ENCODE data around the gene PALLD. TPM values are rescaled to one million over a fixed set of nuclear protein-coding genes. Genes with fewer than 3 reads are reported as not detected.

The PALLD gene
- total and polyA plus RNA-seq, 2 experiments from 2014 or later: 17.9 to 30.5 TPM

DNA sequence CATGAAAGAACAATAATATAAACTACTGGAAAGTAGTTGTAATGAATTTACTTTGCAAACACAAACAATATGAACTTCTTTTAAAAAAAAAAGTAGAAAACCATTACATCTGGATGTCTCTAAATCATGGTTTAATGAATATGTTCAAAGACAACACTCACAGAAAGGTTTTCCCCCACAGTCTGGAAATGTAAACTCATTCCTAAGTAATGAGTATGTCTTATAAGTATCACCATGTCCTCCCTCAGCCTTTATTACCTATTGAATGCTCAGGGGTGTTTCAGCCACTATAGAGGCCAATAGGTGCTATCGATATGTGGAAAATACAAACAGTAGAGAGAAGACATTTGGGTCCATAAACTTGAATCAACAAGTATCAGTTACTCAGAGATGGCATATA, 186.7 kb downstream of the PALLD start:
- Histone ChIP-seq H3K4me2 (ENCODE audit: unreplicated experiment) (no peak overlapping the region), H3F3A (ENCODE audit: insufficient read depth) (no peaks in the 10 kb centered on the region), H3K27me3 (replicated peaks; ENCODE audit: insufficient read depth) (no peaks in the 10 kb centered on the region), H2AFZ (no peak overlapping the region), H3K4me1 (ENCODE audit: insufficient read depth) (no peaks in the 10 kb centered on the region; the same call in 1 of the 2 replicates), H3K27ac (no peak overlapping the region), H3K79me2 (ENCODE audit: insufficient read depth) (no peaks in the 10 kb centered on the region), H4K20me1 (ENCODE audit: insufficient read depth) (no peaks in the 10 kb centered on the region), H3K4me3 (no peak overlapping the region), H3K9me3 (ENCODE audit: low read depth) (no peaks in the 10 kb centered on the region), H3K9me2 (ENCODE audit: insufficient read depth) (no peaks in the 10 kb centered on the region), H3K9ac (no peak overlapping the region), H3K36me3 (ENCODE audit: low read depth) (no peaks in the 10 kb centered on the region)
- 98 to 100% methylated on average over 1 of the region's 1 CpG for WGBS, 2 experiments (ENCODE audit: low coverage in 1 of 2, low lambda C conversion rate in 2 of 2, missing lambda C conversion rate in 2 of 2)
- TF ChIP-seq EZH2phosphoT487 (IDR thresholded peaks at IDR 0.05; ENCODE audit: insufficient read depth, low read depth) (no peak), EZH2 (IDR thresholded peaks at IDR 0.05; ENCODE audit: insufficient read depth, poor library complexity, severe bottlenecking) (no peak)
- peak; percentile 24 for DNase-seq
- in situ Hi-C loops (cut with MboI): loop anchor here (25.0 kb wide), 1 partner anchor 496 kb away; no protein-coding TSS in a partner anchor

DNA sequence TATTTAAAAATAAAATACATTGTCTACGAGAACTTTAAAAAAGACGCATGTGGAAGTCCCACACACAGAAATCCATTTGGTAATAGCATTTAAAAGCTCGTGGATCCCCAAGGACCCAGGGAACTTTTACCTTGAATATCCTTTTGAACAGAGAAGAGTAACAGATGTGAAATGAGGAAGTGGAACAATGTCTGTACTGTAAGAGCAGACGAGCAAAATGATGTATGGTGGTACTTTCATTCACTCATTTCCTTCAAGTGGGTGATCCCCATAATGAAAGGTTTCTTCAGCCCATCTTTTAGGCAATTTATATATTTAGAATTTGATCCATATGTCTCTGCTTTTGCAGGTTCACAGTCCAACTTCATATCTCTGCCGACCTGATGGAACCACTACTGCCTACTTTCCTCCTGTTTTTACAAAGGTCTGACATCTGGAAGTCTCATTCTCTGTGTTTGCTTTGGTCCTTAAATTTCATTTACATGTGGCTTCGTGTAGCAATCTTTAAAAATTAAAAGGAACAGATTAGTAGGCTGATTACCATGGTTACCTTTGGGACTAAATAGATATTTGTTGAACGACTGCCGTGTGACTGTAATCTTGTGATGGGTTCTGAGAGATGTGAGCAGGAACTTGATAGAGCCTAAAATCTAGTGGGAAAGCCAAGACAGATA, 188.4 kb downstream of the PALLD start:
- Histone ChIP-seq H3K9me2 (ENCODE audit: insufficient read depth) (no peaks in the 10 kb centered on the region), H3K9ac (no peak overlapping the region), H3F3A (ENCODE audit: insufficient read depth) (no peaks in the 10 kb centered on the region), H3K36me3 (ENCODE audit: low read depth) (no peaks in the 10 kb centered on the region), H3K27ac (no peak overlapping the region), H3K4me2 (ENCODE audit: unreplicated experiment) (no peak overlapping the region), H3K27me3 (replicated peaks; ENCODE audit: insufficient read depth) (no peaks in the 10 kb centered on the region), H2AFZ (no peak overlapping the region), H3K9me3 (ENCODE audit: low read depth) (no peaks in the 10 kb centered on the region), H4K20me1 (ENCODE audit: insufficient read depth) (no peaks in the 10 kb centered on the region), H3K4me3 (no peak overlapping the region), H3K79me2 (ENCODE audit: insufficient read depth) (no peaks in the 10 kb centered on the region), H3K4me1 (ENCODE audit: insufficient read depth) (no peaks in the 10 kb centered on the region; the same call in 1 of the 2 replicates)
- TF ChIP-seq EZH2phosphoT487 (IDR thresholded peaks at IDR 0.05; ENCODE audit: insufficient read depth, low read depth) (no peak), EZH2 (IDR thresholded peaks at IDR 0.05; ENCODE audit: insufficient read depth, poor library complexity, severe bottlenecking) (no peak)
- in situ Hi-C loops (cut with MboI): loop anchor here (25.0 kb wide), 1 partner anchor 498 kb away; no protein-coding TSS in a partner anchor
- no peak for DNase-seq
- WGBS, 2 experiments (ENCODE audit: low coverage in 1 of 2, low lambda C conversion rate in 2 of 2, missing lambda C conversion rate in 2 of 2): 84 to 85% methylated on average over 8 of the region's 8 CpGs

DNA sequence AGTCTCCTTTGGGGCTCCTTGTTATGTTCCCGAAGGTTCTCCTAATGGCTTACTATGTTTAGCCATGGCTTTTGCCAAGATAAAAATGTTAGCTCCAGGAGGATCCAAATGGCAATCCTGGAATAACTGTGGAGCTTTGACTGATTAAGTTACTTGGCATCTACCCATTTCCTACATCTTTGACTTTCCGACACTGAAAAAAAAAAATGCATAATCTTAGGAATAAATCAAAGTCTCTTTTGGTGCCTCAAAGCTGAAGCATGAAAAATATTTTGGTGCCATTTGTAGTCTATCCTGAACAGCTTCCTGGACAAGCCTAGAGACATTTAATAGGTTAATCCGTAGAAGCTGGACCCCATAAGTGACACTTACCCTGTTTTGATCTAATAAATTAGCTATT, 191.7 kb downstream of the PALLD start:
- Histone ChIP-seq H3K79me2 (ENCODE audit: insufficient read depth) (no peaks in the 10 kb centered on the region), H3K4me1 (ENCODE audit: insufficient read depth) (peaks cover 3% of the 10 kb centered on the region), H3F3A (ENCODE audit: insufficient read depth) (no peaks in the 10 kb centered on the region), H3K27me3 (replicated peaks; ENCODE audit: insufficient read depth) (no peaks in the 10 kb centered on the region), H4K20me1 (ENCODE audit: insufficient read depth) (no peaks in the 10 kb centered on the region), H3K27ac (no peak overlapping the region), H3K9ac (no peak overlapping the region), H3K4me3 (no peak overlapping the region), H3K4me2 (ENCODE audit: unreplicated experiment) (no peak overlapping the region), H3K36me3 (ENCODE audit: low read depth) (no peaks in the 10 kb centered on the region), H2AFZ (no peak overlapping the region), H3K9me2 (ENCODE audit: insufficient read depth) (no peaks in the 10 kb centered on the region), H3K9me3 (ENCODE audit: low read depth) (no peaks in the 10 kb centered on the region)
- DNase-seq: no peak
- in situ Hi-C loops (cut with MboI): loop anchor here (25.0 kb wide), 1 partner anchor 501 kb away; no protein-coding TSS in a partner anchor
- 83 to 87% methylated on average over 3 of the region's 3 CpGs for WGBS, 2 experiments (ENCODE audit: low coverage in 1 of 2, low lambda C conversion rate in 2 of 2, missing lambda C conversion rate in 2 of 2)
- TF ChIP-seq EZH2phosphoT487 (IDR thresholded peaks at IDR 0.05; ENCODE audit: insufficient read depth, low read depth) (no peak), EZH2 (IDR thresholded peaks at IDR 0.05; ENCODE audit: insufficient read depth, poor library complexity, severe bottlenecking) (no peak)

DNA sequence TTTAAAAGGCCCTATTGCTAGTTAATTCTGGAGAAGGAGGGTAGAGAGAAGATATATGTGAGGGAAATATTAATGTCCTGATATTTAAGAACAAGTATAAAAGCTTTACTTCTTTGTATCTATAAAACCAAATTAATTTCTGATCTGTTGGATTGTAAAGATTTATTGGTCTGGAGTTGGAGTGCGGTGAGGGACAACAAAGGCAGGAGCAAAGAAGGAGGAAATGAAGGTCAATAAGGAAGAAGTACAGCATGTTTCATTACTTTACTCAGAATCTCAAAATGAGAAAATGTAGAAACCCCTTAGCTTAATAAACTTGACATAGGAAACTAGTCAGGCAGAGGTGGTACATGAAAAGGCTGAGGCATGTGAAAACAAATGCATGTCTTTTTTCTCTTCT, 192.9 kb downstream of the PALLD start:
- Histone ChIP-seq H3F3A (ENCODE audit: insufficient read depth) (peaks cover 10% of the 10 kb centered on the region), H3K9me2 (ENCODE audit: insufficient read depth) (no peaks in the 10 kb centered on the region), H3K9me3 (ENCODE audit: low read depth) (no peaks in the 10 kb centered on the region), H3K9ac (no peak overlapping the region), H3K27ac (no peak overlapping the region), H4K20me1 (ENCODE audit: insufficient read depth) (no peaks in the 10 kb centered on the region), H3K36me3 (ENCODE audit: low read depth) (no peaks in the 10 kb centered on the region), H2AFZ (no peak overlapping the region), H3K4me1 (ENCODE audit: insufficient read depth) (peaks cover 15% of the 10 kb centered on the region), H3K79me2 (ENCODE audit: insufficient read depth) (no peaks in the 10 kb centered on the region), H3K4me3 (no peak overlapping the region), H3K4me2 (ENCODE audit: unreplicated experiment) (no peak overlapping the region), H3K27me3 (replicated peaks; ENCODE audit: insufficient read depth) (no peaks in the 10 kb centered on the region)
- TF ChIP-seq EZH2phosphoT487 (IDR thresholded peaks at IDR 0.05; ENCODE audit: insufficient read depth, low read depth) (no peak), EZH2 (IDR thresholded peaks at IDR 0.05; ENCODE audit: insufficient read depth, poor library complexity, severe bottlenecking) (no peak)
- DNase-seq: no peak
- in situ Hi-C loops (cut with MboI): loop anchor here (25.0 kb wide), 1 partner anchor 502 kb away; no protein-coding TSS in a partner anchor
- WGBS, 2 experiments (ENCODE audit: low coverage in 1 of 2, low lambda C conversion rate in 2 of 2, missing lambda C conversion rate in 2 of 2): 93 to 100% methylated on average over 1 of the region's 1 CpG

All from GM23248 (cell line).